ENCODE data around the gene AP3S2.

Gene AP3S2

GRCh38 chr15:89806210-89806558, 87.6 kb downstream of the AP3S2 start:
- H3K79me2 ChIP-seq (ENCODE audit: control insufficient read depth, insufficient read depth, low read length, poor library complexity) = no peaks in the 10 kb centered on the region
- no peak overlapping the region for H3K23ac ChIP-seq (ENCODE audit: low read length)
- no peak overlapping the region for H3K18ac ChIP-seq (ENCODE audit: low read length)
- no peak overlapping the region for H3K4ac ChIP-seq (ENCODE audit: low read depth, low read length)
- H3K79me1 ChIP-seq (ENCODE audit: low read length) = no peaks in the 10 kb centered on the region
- peaks cover 0 to 2% of the 10 kb centered on the region in 2 experiments for H3K4me1 ChIP-seq (ENCODE audit: control insufficient read depth in 1 of 2, insufficient read depth in 2 of 2, low read length in 2 of 2)
- H2BK5ac ChIP-seq (ENCODE audit: low read depth, low read length, poor library complexity) = no peak overlapping the region
- no peak for DNase-seq
- H4K12ac ChIP-seq (ENCODE audit: low read depth, low read length) = no peak overlapping the region
- H3K27ac ChIP-seq (ENCODE audit: low read depth, low read length) = no peak overlapping the region
- no peak overlapping the region for H2AK5ac ChIP-seq (ENCODE audit: low read length)
- no peaks in the 10 kb centered on the region for H3K36me3 ChIP-seq (ENCODE audit: control insufficient read depth in 1 of 2, insufficient read depth in 2 of 2, low read length in 2 of 2)
- H3K9me3 ChIP-seq (ENCODE audit: insufficient read depth, low read depth, low read length) = no peaks in the 10 kb centered on the region
- H3K27me3 ChIP-seq (ENCODE audit: insufficient read depth, low read length) = no peaks in the 10 kb centered on the region
- WGBS (ENCODE audit: extremely low coverage, insufficient coverage, insufficient read length) = no CpG with 5 or more reads among the region's 21 CpGs
- no peak overlapping the region for H4K8ac ChIP-seq (ENCODE audit: low read depth, low read length)
- no peak overlapping the region for H2BK120ac ChIP-seq (ENCODE audit: insufficient read depth, low read length, poor library complexity)
- no peak overlapping the region for H2BK12ac ChIP-seq (ENCODE audit: low read length)
- no peak overlapping the region for H4K91ac ChIP-seq (ENCODE audit: low read depth, low read length)
- H3K9ac ChIP-seq (ENCODE audit: low read length) = no peak overlapping the region
- no peak overlapping the region for H2AFZ ChIP-seq (ENCODE audit: insufficient read depth, low read length, poor library complexity)
- H3K4me3 ChIP-seq (ENCODE audit: low read depth, low read length) = no peak overlapping the region
- no peak overlapping the region for H3K14ac ChIP-seq (ENCODE audit: low read length)
- H3K4me2 ChIP-seq (ENCODE audit: low read length) = no peak overlapping the region

GRCh38 chr15:89805241-89806209, 88.3 kb downstream of the AP3S2 start:
- Histone ChIP-seq H4K8ac (ENCODE audit: low read depth, low read length) (no peak overlapping the region), H3K23ac (ENCODE audit: low read length) (no peak overlapping the region), H3K18ac (ENCODE audit: low read length) (no peak overlapping the region), H3K79me2 (ENCODE audit: control insufficient read depth, insufficient read depth, low read length, poor library complexity) (no peaks in the 10 kb centered on the region), H3K4me2 (ENCODE audit: low read length) (no peak overlapping the region), H4K12ac (ENCODE audit: low read depth, low read length) (no peak overlapping the region), H3K9ac (ENCODE audit: low read length) (no peak overlapping the region), H3K4ac (ENCODE audit: low read depth, low read length) (no peak overlapping the region), H2AFZ (ENCODE audit: insufficient read depth, low read length, poor library complexity) (no peak overlapping the region), H3K79me1 (ENCODE audit: low read length) (no peaks in the 10 kb centered on the region), H3K27me3 (ENCODE audit: insufficient read depth, low read length) (no peaks in the 10 kb centered on the region), H3K4me3 (ENCODE audit: low read depth, low read length) (no peak overlapping the region), H2BK12ac (ENCODE audit: low read length) (no peak overlapping the region), H3K9me3 (ENCODE audit: insufficient read depth, low read depth, low read length) (no peaks in the 10 kb centered on the region), H2BK120ac (ENCODE audit: insufficient read depth, low read length, poor library complexity) (no peak overlapping the region), H3K36me3 (ENCODE audit: control insufficient read depth in 1 of 2, insufficient read depth in 2 of 2, low read length in 2 of 2) (no peaks in the 10 kb centered on the region), H3K27ac (ENCODE audit: low read depth, low read length) (no peak overlapping the region), H2AK5ac (ENCODE audit: low read length) (no peak overlapping the region), H2BK5ac (ENCODE audit: low read depth, low read length, poor library complexity) (no peak overlapping the region), H3K14ac (ENCODE audit: low read length) (no peak overlapping the region), H3K4me1 (ENCODE audit: control insufficient read depth in 1 of 2, insufficient read depth in 2 of 2, low read length in 2 of 2) (peaks cover 0 to 2% of the 10 kb centered on the region in 2 experiments), H4K91ac (ENCODE audit: low read depth, low read length) (no peak overlapping the region)
- no CpG with 5 or more reads among the region's 29 CpGs for WGBS (ENCODE audit: extremely low coverage, insufficient coverage, insufficient read length)
- no peak for DNase-seq

GRCh38 chr15:89803941-89804800, 89.6 kb downstream of the AP3S2 start:
- Histone ChIP-seq H4K8ac (ENCODE audit: low read depth, low read length) (no peak overlapping the region), H3K4ac (ENCODE audit: low read depth, low read length) (no peak overlapping the region), H3K36me3 (ENCODE audit: control insufficient read depth in 1 of 2, insufficient read depth in 2 of 2, low read length in 2 of 2) (no peaks in the 10 kb centered on the region), H3K27ac (ENCODE audit: low read depth, low read length) (no peak overlapping the region), H3K18ac (ENCODE audit: low read length) (no peak overlapping the region), H3K79me1 (ENCODE audit: low read length) (no peaks in the 10 kb centered on the region), H3K79me2 (ENCODE audit: control insufficient read depth, insufficient read depth, low read length, poor library complexity) (no peaks in the 10 kb centered on the region), H4K12ac (ENCODE audit: low read depth, low read length) (no peak overlapping the region), H3K4me2 (ENCODE audit: low read length) (no peak overlapping the region), H3K14ac (ENCODE audit: low read length) (no peak overlapping the region), H3K9ac (ENCODE audit: low read length) (no peak overlapping the region), H3K4me1 (ENCODE audit: control insufficient read depth in 1 of 2, insufficient read depth in 2 of 2, low read length in 2 of 2) (peaks cover 0 to 2% of the 10 kb centered on the region in 2 experiments), H4K91ac (ENCODE audit: low read depth, low read length) (no peak overlapping the region), H3K27me3 (ENCODE audit: insufficient read depth, low read length) (no peaks in the 10 kb centered on the region), H3K4me3 (ENCODE audit: low read depth, low read length) (no peak overlapping the region), H3K9me3 (ENCODE audit: insufficient read depth, low read depth, low read length) (no peaks in the 10 kb centered on the region), H3K23ac (ENCODE audit: low read length) (no peak overlapping the region), H2BK12ac (ENCODE audit: low read length) (no peak overlapping the region), H2AFZ (ENCODE audit: insufficient read depth, low read length, poor library complexity) (no peak overlapping the region), H2BK5ac (ENCODE audit: low read depth, low read length, poor library complexity) (no peak overlapping the region), H2AK5ac (ENCODE audit: low read length) (no peak overlapping the region), H2BK120ac (ENCODE audit: insufficient read depth, low read length, poor library complexity) (no peak overlapping the region)
- DNase-seq = no peak
- WGBS (ENCODE audit: extremely low coverage, insufficient coverage, insufficient read length) = no CpG with 5 or more reads among the region's 29 CpGs

- no CpG with 5 or more reads among the region's 24 CpGs for WGBS (ENCODE audit: extremely low coverage, insufficient coverage, insufficient read length)
- no peak overlapping the region for H2AFZ ChIP-seq (ENCODE audit: insufficient read depth, low read length, poor library complexity)
- no peaks in the 10 kb centered on the region for H3K79me2 ChIP-seq (ENCODE audit: control insufficient read depth, insufficient read depth, low read length, poor library complexity)
- H2BK120ac ChIP-seq (ENCODE audit: insufficient read depth, low read length, poor library complexity) = no peak overlapping the region
- no peaks in the 10 kb centered on the region for H3K36me3 ChIP-seq (ENCODE audit: control insufficient read depth in 1 of 2, insufficient read depth in 2 of 2, low read length in 2 of 2)
- H4K91ac ChIP-seq (ENCODE audit: low read depth, low read length) = no peak overlapping the region
- H3K27ac ChIP-seq (ENCODE audit: low read depth, low read length) = no peak overlapping the region
- H3K4me1 ChIP-seq (ENCODE audit: control insufficient read depth in 1 of 2, insufficient read depth in 2 of 2, low read length in 2 of 2) = peaks cover 0 to 2% of the 10 kb centered on the region in 2 experiments
- no peak overlapping the region for H3K18ac ChIP-seq (ENCODE audit: low read length)
- no peak for DNase-seq
- no peak overlapping the region for H4K12ac ChIP-seq (ENCODE audit: low read depth, low read length)
- no peak overlapping the region for H3K4me3 ChIP-seq (ENCODE audit: low read depth, low read length)
- H2BK12ac ChIP-seq (ENCODE audit: low read length) = no peak overlapping the region
- H3K9ac ChIP-seq (ENCODE audit: low read length) = no peak overlapping the region
- H3K14ac ChIP-seq (ENCODE audit: low read length) = no peak overlapping the region
- H3K9me3 ChIP-seq (ENCODE audit: insufficient read depth, low read depth, low read length) = peaks cover 2% of the 10 kb centered on the region
- H3K27me3 ChIP-seq (ENCODE audit: insufficient read depth, low read length) = no peaks in the 10 kb centered on the region
- H3K4ac ChIP-seq (ENCODE audit: low read depth, low read length) = no peak overlapping the region
- H2BK5ac ChIP-seq (ENCODE audit: low read depth, low read length, poor library complexity) = no peak overlapping the region
- H2AK5ac ChIP-seq (ENCODE audit: low read length) = no peak overlapping the region
- H3K23ac ChIP-seq (ENCODE audit: low read length) = no peak overlapping the region
- H3K4me2 ChIP-seq (ENCODE audit: low read length) = no peak overlapping the region
- H4K8ac ChIP-seq (ENCODE audit: low read depth, low read length) = no peak overlapping the region
- no peaks in the 10 kb centered on the region for H3K79me1 ChIP-seq (ENCODE audit: low read length)
Observed at GRCh38 chr15:89802986-89803824, 90.6 kb downstream of the AP3S2 start.
